HEK293T (cell line): ENCODE measurements around the gene AMIGO3.

Experiments
- CTCF ChIA-PET: fragments of 350-600 bp; formaldehyde crosslinking; extraction: SDS; loops from one replicate; lab custom pipeline; 2021; ENCODE audit warnings: antibody characterized with exemption, inconsistent platforms; lab: Yijun Ruan, JAX
- POLR2A ChIA-PET: fragments of 350-600 bp; formaldehyde crosslinking; extraction: SDS; loops from one replicate; lab custom pipeline; 2020; ENCODE audit warnings: antibody characterized with exemption, inconsistent platforms; lab: Yijun Ruan, JAX
- DNase-seq: peaks from one replicate; pipeline ENCODE4 v3.0.0; 2012; ENCODE audit warnings: mixed read lengths; ENCODE audit errors: extremely low spot score
- ARNT ChIP-seq: fragments of 450-650 bp; IDR thresholded peaks from 2 replicates; pipeline ENCODE4 v1.6.1; 2017; ENCODE audit warnings: mild to moderate bottlenecking
- BHLHE40 ChIP-seq: fragments of 450-650 bp; IDR thresholded peaks from 2 replicates; pipeline ENCODE4 v1.6.1; 2016; ENCODE audit warnings: mild to moderate bottlenecking, moderate library complexity, borderline replicate concordance
- CTBP1 ChIP-seq: fragments of 450-650 bp; IDR thresholded peaks from 2 replicates; pipeline ENCODE4 v1.6.1; 2016; ENCODE audit warnings: borderline replicate concordance
- ELF4 ChIP-seq: fragments of 450-650 bp; IDR thresholded peaks from 2 replicates; pipeline ENCODE4 v1.6.1; 2017; ENCODE audit warnings: antibody characterized with exemption
- FOXA1 ChIP-seq: fragments of 450-650 bp; IDR thresholded peaks from 2 replicates; pipeline ENCODE4 v1.6.1; 2016; ENCODE audit warnings: mild to moderate bottlenecking
- FOXK2 ChIP-seq: fragments of 450-650 bp; IDR thresholded peaks from 2 replicates; pipeline ENCODE4 v1.6.1; 2016; ENCODE audit warnings: mild to moderate bottlenecking
- FOXM1 ChIP-seq: fragments of 450-650 bp; IDR thresholded peaks from 2 replicates; pipeline ENCODE4 v1.6.1; 2017; ENCODE audit warnings: mild to moderate bottlenecking, borderline replicate concordance
- HDGF ChIP-seq: fragments of 450-650 bp; IDR thresholded peaks from 2 replicates; pipeline ENCODE4 v1.6.1; 2017; ENCODE audit warnings: antibody characterized with exemption, borderline replicate concordance
- L3MBTL2 ChIP-seq: fragments of 450-650 bp; conservative IDR thresholded peaks from 2 replicates; pipeline ENCODE4 v1.6.1; 2016; ENCODE audit warnings: mild to moderate bottlenecking
- LEF1 ChIP-seq: fragments of 450-650 bp; IDR thresholded peaks from 2 replicates; pipeline ENCODE4 v1.6.1; 2017; ENCODE audit warnings: mild to moderate bottlenecking, borderline replicate concordance
- NFRKB ChIP-seq: fragments of 450-650 bp; IDR thresholded peaks from 2 replicates; pipeline ENCODE4 v1.6.1; 2016; ENCODE audit warnings: mild to moderate bottlenecking, moderate library complexity
- PKNOX1 ChIP-seq: fragments of 450-650 bp; IDR thresholded peaks from 2 replicates; pipeline ENCODE4 v1.6.1; 2016
- SP1 ChIP-seq: fragments of 450-650 bp; IDR thresholded peaks from 2 replicates; pipeline ENCODE4 v1.6.1; 2017
- SUZ12 ChIP-seq: fragments of 450-650 bp; IDR thresholded peaks from 2 replicates; pipeline ENCODE4 v1.6.1; 2016; ENCODE audit warnings: mild to moderate bottlenecking
- TARDBP ChIP-seq: fragments of 450-650 bp; IDR thresholded peaks from 2 replicates; pipeline ENCODE4 v1.6.1; 2016
- ZNF384 ChIP-seq: fragments of 450-650 bp; IDR thresholded peaks from 2 replicates; pipeline ENCODE4 v1.6.1; 2016

The AMIGO3 gene

GRCh38 chr3:49738067-49738713 is 18.7 kb upstream of the AMIGO3 start:
- CTCF ChIA-PET, result interaction anchor here (0.6 kb wide), 1 partner anchor 448 kb away, joined by 3 read pairs; no protein-coding TSS in a partner anchor
- DNase-seq, result no peak
- POLR2A ChIA-PET, result no interaction called here
- no peak for TF ChIP-seq SUZ12
- TF ChIP-seq ZNF384, result no peak
- TF ChIP-seq PKNOX1, result no peak
- no peak for TF ChIP-seq SP1
- no peak for TF ChIP-seq NFRKB
- no peak for TF ChIP-seq FOXA1
- no peak for TF ChIP-seq FOXK2
- no peak for TF ChIP-seq CTBP1
- TF ChIP-seq TARDBP, result no peak
- no peak for TF ChIP-seq FOXM1

- POLR2A ChIA-PET, result interaction anchor here (1.0 kb wide), 1 partner anchor 10 kb away, joined by 4 read pairs; no protein-coding TSS in a partner anchor
- DNase-seq, result no peak
- CTCF ChIA-PET, result no interaction called here
- TF ChIP-seq FOXK2, result no peak
- TF ChIP-seq L3MBTL2, result no peak
- no peak for TF ChIP-seq TARDBP
- no peak for TF ChIP-seq LEF1
- TF ChIP-seq BHLHE40, result no peak
- no peak for TF ChIP-seq PKNOX1
- TF ChIP-seq FOXA1, result no peak
- TF ChIP-seq CTBP1, result no peak
- TF ChIP-seq FOXM1, result no peak
- no peak for TF ChIP-seq SP1
- TF ChIP-seq ZNF384, result no peak
- no peak for TF ChIP-seq SUZ12
- TF ChIP-seq NFRKB, result no peak
- no peak for TF ChIP-seq ELF4
- no peak for TF ChIP-seq ARNT
- no peak for TF ChIP-seq HDGF
Measured at GRCh38 chr3:49734752-49735151, 15.3 kb upstream of the AMIGO3 start.

- ChIA-PET CTCF (no interaction called here), POLR2A (no interaction called here)
- DNase-seq, result no peak
- TF ChIP-seq LEF1 (no peak), FOXK2 (no peak), TARDBP (no peak), ARNT (no peak), BHLHE40 (no peak), ZNF384 (no peak), L3MBTL2 (no peak), FOXM1 (no peak), NFRKB (no peak)
Measured at GRCh38 chr3:49733551-49733950, 14.1 kb upstream of the AMIGO3 start.

GRCh38 chr3:49732597-49732996 is 13.1 kb upstream of the AMIGO3 start:
- CTCF ChIA-PET, result no interaction called here
- POLR2A ChIA-PET, result interaction anchor here (1.4 kb wide), 1 partner anchor 9 kb away, joined by 4 read pairs; the partner anchor contains the start of gene GMPPB
- no peak for TF ChIP-seq CTBP1
- no peak for TF ChIP-seq HDGF
- TF ChIP-seq TARDBP, result no peak
- no peak for TF ChIP-seq PKNOX1
- no peak for TF ChIP-seq BHLHE40
- no peak for TF ChIP-seq SP1
- no peak for TF ChIP-seq FOXA1
- DNase-seq, result no peak

- ChIA-PET POLR2A (no interaction called here), CTCF (no interaction called here)
- no peak for TF ChIP-seq SP1
- TF ChIP-seq TARDBP, result no peak
- no peak for TF ChIP-seq ELF4
- no peak for TF ChIP-seq PKNOX1
- no peak for TF ChIP-seq NFRKB
- no peak for TF ChIP-seq BHLHE40
- TF ChIP-seq FOXK2, result no peak
- TF ChIP-seq L3MBTL2, result no peak
- no peak for TF ChIP-seq ARNT
- TF ChIP-seq LEF1, result no peak
- no peak for TF ChIP-seq SUZ12
- no peak for DNase-seq
Measured at GRCh38 chr3:49729966-49730609, 10.6 kb upstream of the AMIGO3 start.
